Inferior parietal cortex (tissue), 1 donor: ENCODE data around the gene CHST8.
A peak's percentile ranks its signal among the peaks of the same experiment; 100 is the strongest.

Experiments used
- DNase-seq: peaks from one replicate; pipeline ENCODE4 v3.0.0-alpha.2; 2016; ENCODE audit errors: extremely low spot score

The CHST8 gene

GRCh38 chr19:33767898-33768413, 146.2 kb downstream of the CHST8 start:
- DNase-seq, result no peak

- DNase-seq, result no peak
Measured at GRCh38 chr19:33769208-33769607, 147.5 kb downstream of the CHST8 start.

- no peak for DNase-seq
Measured at GRCh38 chr19:33770107-33770506, 148.4 kb downstream of the CHST8 start.

- DNase-seq, result peak; percentile 89
Measured at GRCh38 chr19:33771384-33772101, 149.8 kb downstream of the CHST8 start.

GRCh38 chr19:33772102-33772857, 150.5 kb downstream of the CHST8 start:
- DNase-seq, result no peak

- no peak for DNase-seq
Measured at GRCh38 chr19:33772858-33773180, 151.1 kb downstream of the CHST8 start.

GRCh38 chr19:33773704-33774624, 152.2 kb downstream of the CHST8 start:
- no peak for DNase-seq

GRCh38 chr19:33774751-33775150, 153.0 kb downstream of the CHST8 start:
- no peak for DNase-seq

GRCh38 chr19:33775731-33776487, 154.2 kb downstream of the CHST8 start:
- no peak for DNase-seq

GRCh38 chr19:33777351-33777750, 155.6 kb downstream of the CHST8 start:
- DNase-seq, result no peak

GRCh38 chr19:33777753-33778088, 156.0 kb downstream of the CHST8 start:
- no peak for DNase-seq

- peak; percentile 87 for DNase-seq
Measured at GRCh38 chr19:33778089-33778791, 156.5 kb downstream of the CHST8 start.

GRCh38 chr19:33779849-33780248, 158.1 kb downstream of the CHST8 start:
- DNase-seq, result no peak

GRCh38 chr19:33780251-33780650, 158.5 kb downstream of the CHST8 start:
- no peak for DNase-seq

GRCh38 chr19:33780746-33781145, 159.0 kb downstream of the CHST8 start:
- no peak for DNase-seq

- no peak for DNase-seq
Measured at GRCh38 chr19:33781415-33781935, 159.7 kb downstream of the CHST8 start.

GRCh38 chr19:33781996-33782395, 160.2 kb downstream of the CHST8 start:
- no peak for DNase-seq

- DNase-seq, result no peak
Measured at GRCh38 chr19:33784432-33784831, 162.7 kb downstream of the CHST8 start.

- no peak for DNase-seq
Measured at GRCh38 chr19:33785795-33786194, 164.0 kb downstream of the CHST8 start.

- no peak for DNase-seq
Measured at GRCh38 chr19:33788676-33789075, 166.9 kb downstream of the CHST8 start.

- DNase-seq, result no peak
Measured at GRCh38 chr19:33789344-33789743, 167.6 kb downstream of the CHST8 start.
